Panc1 (cell line): ENCODE results near the gene USP9X. TPM values are rescaled to one million over a fixed set of nuclear protein-coding genes. Genes with fewer than 3 reads are reported as not detected.

ENCODE experiments used
- ATAC-seq: fragments of 200-7000 bp; cut with Tn5 transposase; 2 replicates; pipeline ENCODE4 v1.9.1; 2020; ENCODE audit warnings: mild to moderate bottlenecking, moderate library complexity
- BruUV-seq: library from RNA; stranded (reverse); fragments of 400-500 nt; replicated peaks from 2 replicates; lab custom pipeline; 2021; lab: Mats Ljungman, UMichigan
- CTCF ChIA-PET: fragments of 300-600 bp; sonication (Branson Sonifier 250); formaldehyde crosslinking; loops from one replicate; lab custom pipeline; 2022; ENCODE audit warnings: antibody characterized with exemption; lab: Charles Lee
- POLR2A ChIA-PET: fragments of 300-600 bp; sonication (Branson Sonifier 250); formaldehyde crosslinking; loops from one replicate; lab custom pipeline; 2022; ENCODE audit warnings: antibody characterized with exemption; lab: Charles Lee
- DNase-seq: peaks from one replicate; pipeline ENCODE4 v3.0.0-alpha.2; 2010; ENCODE audit warnings: low read depth, low spot score
- H3K27ac ChIP-seq: 2 replicates; pipeline ENCODE4 v1.5.1; 2011; ENCODE audit warnings: mild to moderate bottlenecking, low read length, inconsistent platforms
- H3K27me3 ChIP-seq: fragments of 200-500 bp; sonication (Bioruptor generic); 2 replicates; pipeline ENCODE4 v1.6.0; 2014; ENCODE audit warnings: low read length, inconsistent platforms; ENCODE audit not compliant: control insufficient read depth, insufficient read depth
- H3K36me3 ChIP-seq: fragments of 200-500 bp; sonication (Bioruptor generic); 2 replicates; pipeline ENCODE4 v1.5.1; 2014; ENCODE audit warnings: inconsistent platforms, mild to moderate bottlenecking, low read length, moderate library complexity; ENCODE audit not compliant: control insufficient read depth, insufficient read depth
- H3K4me1 ChIP-seq: 2 replicates; pipeline ENCODE4 v1.5.1; 2011; ENCODE audit warnings: inconsistent platforms, mild to moderate bottlenecking, low read length, moderate library complexity; ENCODE audit not compliant: control insufficient read depth, insufficient read depth
- H3K4me3 ChIP-seq, 2 experiments: 2 replicates each; pipeline ENCODE4 v1.5.1; 2011 to 2012; ENCODE audit warnings: low read depth in 2 of 2, low read length in 2 of 2, mild to moderate bottlenecking in 2 of 2, inconsistent platforms in 1 of 2, moderate library complexity in 1 of 2
- H3K9me3 ChIP-seq: fragments of 200-500 bp; sonication (Bioruptor generic); 2 replicates; pipeline ENCODE4 v1.5.1; 2014; ENCODE audit warnings: low read depth, mild to moderate bottlenecking, inconsistent platforms, low read length, moderate library complexity; ENCODE audit not compliant: control insufficient read depth, insufficient read depth
- POLR2AphosphoS5 ChIP-seq: IDR thresholded peaks from 2 replicates; pipeline ENCODE4 v1.6.1; 2012; ENCODE audit warnings: mild to moderate bottlenecking, low read depth, low read length, moderate library complexity
- REST ChIP-seq, 2 experiments: IDR thresholded peaks; 2 replicates each; pipeline ENCODE4 v1.6.1; 2011 to 2012; ENCODE audit warnings: low read depth in 2 of 2, control low read depth in 1 of 2, low read length in 1 of 2, mild to moderate bottlenecking in 1 of 2, moderate library complexity in 1 of 2; ENCODE audit not compliant: insufficient read depth in 1 of 2
- SIN3A ChIP-seq: IDR thresholded peaks from 2 replicates; pipeline ENCODE4 v1.6.1; 2012; ENCODE audit warnings: low read depth, mild to moderate bottlenecking, low read length, moderate library complexity, borderline replicate concordance; ENCODE audit not compliant: insufficient read depth
- TCF7L2 ChIP-seq: IDR thresholded peaks from 2 replicates; pipeline ENCODE4 v1.6.1; 2011; ENCODE audit warnings: mild to moderate bottlenecking, low read depth, low read length, inconsistent platforms
- in situ Hi-C: cut with HindIII; loops from 2 replicates; pipeline ENCODE4 v1.10.0; 2016; ENCODE audit warnings: low sequenced_read_pairs, low pct_unique_long_range_greater_than_20kb
- intact Hi-C: fragments of 100-400 bp; cut with micrococcal nuclease; formaldehyde crosslinking; loops from one replicate; pipeline ENCODE4 v1.10.0; 2022; ENCODE audit not compliant: unreplicated experiment
- total RNA-seq: library from RNA; stranded (reverse); gene quantifications from one replicate; pipeline ENCODE4 v1.2.1, GENCODE V29; 2021; ENCODE audit not compliant: unreplicated experiment
- TF ChIP-seq, protein P1 (sequence below): fragments of 450-650 bp; IDR thresholded peaks from 2 replicates; pipeline ENCODE4 v1.5.1; 2017; ENCODE audit warnings: mild to moderate bottlenecking

USP9X gene
- total RNA-seq, 1 experiment from 2014 or later, result 44.4 TPM

GRCh38 chrX:41176263-41176662, 91.0 kb downstream of the USP9X start:
- ChIA-PET CTCF (no interaction called here), POLR2A (no interaction called here)
- H3K4me1 ChIP-seq, result no peaks in the 10 kb centered on the region
- no peaks in the 10 kb centered on the region for H3K9me3 ChIP-seq
- intact Hi-C loops, result no loop called here
- H3K4me3 ChIP-seq, result no peak overlapping the region
- H3K36me3 ChIP-seq, result no peaks in the 10 kb centered on the region; the same call in 1 of the 2 replicates
- DNase-seq (no peak), ATAC-seq (no peak)
- BruUV-seq, result no TSS peak
- in situ Hi-C loops, result no loop called here
- H3K27ac ChIP-seq, result no peak overlapping the region
- TF ChIP-seq, protein P1, sequence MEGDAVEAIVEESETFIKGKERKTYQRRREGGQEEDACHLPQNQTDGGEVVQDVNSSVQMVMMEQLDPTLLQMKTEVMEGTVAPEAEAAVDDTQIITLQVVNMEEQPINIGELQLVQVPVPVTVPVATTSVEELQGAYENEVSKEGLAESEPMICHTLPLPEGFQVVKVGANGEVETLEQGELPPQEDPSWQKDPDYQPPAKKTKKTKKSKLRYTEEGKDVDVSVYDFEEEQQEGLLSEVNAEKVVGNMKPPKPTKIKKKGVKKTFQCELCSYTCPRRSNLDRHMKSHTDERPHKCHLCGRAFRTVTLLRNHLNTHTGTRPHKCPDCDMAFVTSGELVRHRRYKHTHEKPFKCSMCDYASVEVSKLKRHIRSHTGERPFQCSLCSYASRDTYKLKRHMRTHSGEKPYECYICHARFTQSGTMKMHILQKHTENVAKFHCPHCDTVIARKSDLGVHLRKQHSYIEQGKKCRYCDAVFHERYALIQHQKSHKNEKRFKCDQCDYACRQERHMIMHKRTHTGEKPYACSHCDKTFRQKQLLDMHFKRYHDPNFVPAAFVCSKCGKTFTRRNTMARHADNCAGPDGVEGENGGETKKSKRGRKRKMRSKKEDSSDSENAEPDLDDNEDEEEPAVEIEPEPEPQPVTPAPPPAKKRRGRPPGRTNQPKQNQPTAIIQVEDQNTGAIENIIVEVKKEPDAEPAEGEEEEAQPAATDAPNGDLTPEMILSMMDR, result no peak
- TF ChIP-seq TCF7L2 (no peak), REST (IDR thresholded peaks at IDR 0.05; ENCODE audit: insufficient read depth in 1 of 2, low read depth in 2 of 2, low read length in 1 of 2) (no peak), SIN3A (no peak), POLR2AphosphoS5 (no peak)
- no peaks in the 10 kb centered on the region for H3K27me3 ChIP-seq

- DNase-seq (no peak), ATAC-seq (no peak)
- Histone ChIP-seq H3K36me3 (no peaks in the 10 kb centered on the region; the same call in 1 of the 2 replicates), H3K4me1 (no peaks in the 10 kb centered on the region), H3K4me3 (no peak overlapping the region), H3K27ac (no peak overlapping the region), H3K9me3 (no peaks in the 10 kb centered on the region), H3K27me3 (no peaks in the 10 kb centered on the region)
- in situ Hi-C loops (no loop called here), intact Hi-C loops (no loop called here)
- TF ChIP-seq, protein P1, result no peak
- TF ChIP-seq SIN3A (no peak), POLR2AphosphoS5 (no peak), TCF7L2 (no peak), REST (IDR thresholded peaks at IDR 0.05; ENCODE audit: insufficient read depth in 1 of 2, low read depth in 2 of 2, low read length in 1 of 2) (no peak)
- POLR2A ChIA-PET, result no interaction called here
- CTCF ChIA-PET, result no interaction called here
- no TSS peak for BruUV-seq
Observed at GRCh38 chrX:41177297-41177696, 92.1 kb downstream of the USP9X start.
